Right lobe of liver (tissue), 6 donors: ENCODE data around the gene NGB. TPM values are rescaled to one million over a fixed set of nuclear protein-coding genes. Genes with fewer than 3 reads are reported as not detected.

Source experiments
- ATAC-seq, 4 donors: fragments of 200-7000 bp; cut with Tn5 transposase; one replicate each; pipeline ENCODE4 v1.9.1; 2020; ENCODE audit warnings: mild to moderate bottlenecking in 4 of 4, moderate library complexity in 4 of 4
- DNase-seq, 3 donors: peaks; one replicate each; pipeline ENCODE4 v3.0.0-alpha.2; 2020
- H3K27ac ChIP-seq, 3 donors: fragments of 200-600 bp; one replicate each; pipeline ENCODE4 v1.8.0; 2022
- H3K27me3 ChIP-seq, 2 donors: fragments of 200-600 bp; one replicate each; pipeline ENCODE4 v1.8.0; 2022
- H3K36me3 ChIP-seq, 4 donors: fragments of 200-600 bp; sonication (generic) in 1 of 4; one replicate each; pipeline versions ENCODE4 v1.5.1 to v1.8.0; 2017 to 2022; ENCODE audit warnings: control low read depth in 1 of 4
- H3K4me1 ChIP-seq, 4 donors: fragments of 200-600 bp; sonication (generic) in 1 of 4; one replicate each; pipeline versions ENCODE4 v1.5.1 to v1.8.0; 2017 to 2022; ENCODE audit warnings: control low read depth in 1 of 4
- H3K4me3 ChIP-seq, 3 donors: fragments of 200-600 bp; one replicate each; pipeline ENCODE4 v1.8.0; 2022
- H3K9me3 ChIP-seq, 4 donors: fragments of 200-600 bp; sonication (generic) in 1 of 4; one replicate each; pipeline versions ENCODE4 v1.5.1 to v1.8.0; 2017 to 2022; ENCODE audit warnings: control low read depth in 1 of 4
- CTCF ChIP-seq, 4 donors: fragments of 200-600 bp in 3 of 4; fragments of 450-650 bp in 1 of 4; IDR thresholded peaks; one replicate each; pipeline versions ENCODE4 v1.5.1 to v1.8.0; 2016 to 2022; ENCODE audit warnings: antibody characterized with exemption in 4 of 4, mild to moderate bottlenecking in 2 of 4
- POLR2A ChIP-seq: fragments of 450-650 bp; IDR thresholded peaks from one replicate; pipeline ENCODE4 v1.6.1; 2017; ENCODE audit warnings: antibody characterized with exemption, mild to moderate bottlenecking
- WGBS: methylation state at CpG from one replicate; pipeline ENCODE4 v1.1.6; 2018; ENCODE audit warnings: low coverage, low lambda C conversion rate; ENCODE audit not compliant: insufficient coverage; ENCODE audit errors: missing lambda C conversion rate; 5-methylcytosine and 5-hydroxymethylcytosine counted together
- intact Hi-C, 2 donors: fragments of 100-400 bp; cut with DNase I; formaldehyde crosslinking; loops; one replicate each; pipeline versions ENCODE4 v1.11.2 to v1.14.1; 2022
- total RNA-seq, 6 experiments: library from RNA; depleted of rRNA in 2 of 6; stranded (reverse); fragments of >200 nt in 2 of 6; fragmentation: NEBNext Ultra II Directional in 3 of 6; extraction: Animal tissue kit (Norgen Biotek cat#: 25700) in 3 of 6; gene quantifications; one replicate each; pipeline versions ENCODE4 v1.1.0 to v1.2.4, GENCODE V29; 2016 to 2023
- donor health status: DM: no; HTN: yes; CAD: no.
- donor health status: DM: no; HTN: no; CAD: no.
- donor health status: DM: no; HTN: no; CAD: no.
- donor health status: DM: no; HTN: yes; CAD: no.
- donor health status: DM: no; HTN: yes; CAD: no.

Gene NGB
- total RNA-seq, 6 experiments from 2014 or later, result not detected

GRCh38 chr14:77276959-77277358 is 6.0 kb upstream of the NGB start:
- Histone ChIP-seq H3K4me3 (no peak overlapping the region), H3K4me1 (no peaks in the 10 kb centered on the region), H3K27me3 (no peaks in the 10 kb centered on the region), H3K36me3 (peaks cover 0 to 4% (median 0%) of the 10 kb centered on the region in 4 donors), H3K9me3 (no peaks in the 10 kb centered on the region), H3K27ac (no peak overlapping the region)
- intact Hi-C loops, result no loop called here
- no peak for TF ChIP-seq CTCF (IDR thresholded peaks at IDR 0.05)
- no peak for TF ChIP-seq POLR2A
- no peak for ATAC-seq
- 96% methylated on average over 4 of the region's 12 CpGs for WGBS
- DNase-seq, result no peak

- ATAC-seq (no peak), DNase-seq (no peak)
- no peaks in the 10 kb centered on the region for H3K4me1 ChIP-seq
- peaks cover 0 to 1% of the 10 kb centered on the region in 2 donors for H3K27me3 ChIP-seq
- 95% methylated on average over 9 of the region's 15 CpGs for WGBS
- H3K36me3 ChIP-seq, result peaks cover 0 to 4% (median 0%) of the 10 kb centered on the region in 4 donors
- intact Hi-C loops, result no loop called here
- H3K9me3 ChIP-seq, result no peaks in the 10 kb centered on the region
- H3K27ac ChIP-seq, result no peak overlapping the region
- no peak overlapping the region for H3K4me3 ChIP-seq
- no peak for TF ChIP-seq POLR2A
- no peak for TF ChIP-seq CTCF (IDR thresholded peaks at IDR 0.05)
Measured at GRCh38 chr14:77276295-77276935, 5.4 kb upstream of the NGB start.

- WGBS, result 18% methylated on average over 3 of the region's 8 CpGs
- no peaks in the 10 kb centered on the region for H3K4me1 ChIP-seq
- TF ChIP-seq POLR2A (no peak), CTCF (IDR thresholded peaks at IDR 0.05) (no peak)
Measured at GRCh38 chr14:77275601-77276017, 4.6 kb upstream of the NGB start.

GRCh38 chr14:77275041-77275580 is 4.1 kb upstream of the NGB start:
- no peak for ATAC-seq
- Histone ChIP-seq H3K36me3 (peaks cover 0 to 4% (median 0%) of the 10 kb centered on the region in 4 donors), H3K27me3 (peaks cover 0 to 6% of the 10 kb centered on the region in 2 donors), H3K4me1 (no peaks in the 10 kb centered on the region), H3K4me3 (no peak overlapping the region), H3K9me3 (no peaks in the 10 kb centered on the region), H3K27ac (no peak overlapping the region)
- TF ChIP-seq POLR2A (no peak), CTCF (IDR thresholded peaks at IDR 0.05) (no peak)
- DNase-seq, result no peak
- intact Hi-C loops, result no loop called here
- WGBS, result 79% methylated on average over 4 of the region's 5 CpGs

More at GRCh38 chr14:77275601-77276017, 4.6 kb upstream of the NGB start:
- peaks cover 0 to 4% (median 0%) of the 10 kb centered on the region in 4 donors for H3K36me3 ChIP-seq
- no peak overlapping the region for H3K27ac ChIP-seq
- H3K4me3 ChIP-seq, result no peak overlapping the region
- DNase-seq (no peak), ATAC-seq (no peak)
- intact Hi-C loops, result no loop called here
- no peaks in the 10 kb centered on the region for H3K9me3 ChIP-seq
- H3K27me3 ChIP-seq, result peaks cover 0 to 6% of the 10 kb centered on the region in 2 donors
